Measurements from ENCODE around the gene WDR37.
"Not testable (repeated sequence)": the region's sequence is repeated elsewhere in the genome, so short reads cannot be mapped to it uniquely, and the experiment has no call there.

The WDR37 gene

DNA sequence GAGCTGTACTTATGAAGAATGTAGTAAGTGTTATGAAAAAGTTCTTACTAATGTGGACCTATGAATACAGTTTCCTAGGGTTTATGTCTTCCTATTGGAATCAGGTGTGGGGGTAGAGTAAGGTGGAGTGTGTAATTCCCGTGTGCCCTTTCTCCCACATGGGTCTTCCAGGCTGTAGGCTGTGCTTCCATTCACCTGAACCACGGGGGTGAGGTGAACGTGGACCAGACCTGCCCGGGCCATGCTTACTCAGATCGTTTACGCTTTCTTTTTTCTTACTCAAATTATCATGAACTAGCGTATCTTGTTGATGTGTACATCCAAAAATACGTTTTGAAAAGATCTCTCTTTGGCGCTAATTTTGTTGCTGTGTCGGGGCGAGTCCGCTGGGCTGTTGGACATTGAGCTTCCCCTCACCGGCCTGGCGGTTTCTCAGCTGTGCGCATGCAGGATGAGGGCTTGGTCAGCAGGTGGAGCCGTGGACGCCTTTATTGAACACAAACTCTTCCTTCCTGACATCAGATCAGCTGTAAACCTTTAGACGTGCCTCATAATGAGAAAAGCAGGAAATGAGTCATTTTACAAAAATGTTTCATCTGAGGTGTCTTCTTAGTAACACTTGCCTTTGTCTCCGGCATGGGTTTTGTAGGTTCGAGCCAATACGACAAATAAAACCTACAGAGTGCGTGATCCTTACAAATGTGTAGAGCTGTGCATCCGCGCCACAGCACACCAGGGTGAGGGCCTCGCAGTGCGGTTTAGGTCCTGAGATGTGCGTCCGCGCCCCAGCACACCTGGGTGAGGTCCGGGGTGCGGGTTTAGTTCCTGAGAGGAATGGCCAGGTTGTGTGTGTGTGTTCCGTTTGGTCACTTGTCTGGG is 53.8 kb downstream of the WDR37 start:
- no peak for DNase-seq

DNA sequence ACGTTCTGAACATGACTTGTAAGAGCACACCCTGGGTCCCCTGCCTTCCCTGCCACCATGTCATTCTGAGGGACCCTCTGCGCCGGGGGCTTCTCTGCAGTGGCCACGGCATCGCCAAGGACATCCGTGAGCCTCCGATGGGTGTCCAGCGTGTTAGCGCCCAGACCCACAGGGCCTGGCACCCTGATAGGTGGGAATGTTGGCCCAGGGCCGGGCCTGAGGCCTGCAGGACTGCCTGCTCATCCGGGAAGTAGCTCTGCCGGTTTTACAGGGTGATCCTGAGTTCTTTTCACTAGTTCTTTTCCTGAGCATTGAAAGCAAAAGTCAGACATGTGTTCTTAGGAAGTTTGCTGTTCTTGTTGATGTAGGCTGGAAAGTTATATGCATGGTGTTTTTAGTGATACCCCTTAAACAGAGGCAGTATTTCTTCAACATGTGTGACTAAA is 54.5 kb downstream of the WDR37 start:
- no peak for DNase-seq

GRCh38 chr10:1114315-1114714 is 58.1 kb downstream of the WDR37 start:
- no peak for DNase-seq

- DNase-seq, result no peak
These were observed 58.8 kb downstream of the WDR37 start for GRCh38 chr10:1114719-1115606.

GRCh38 chr10:1115607-1115955 is 59.4 kb downstream of the WDR37 start:
- no peak for DNase-seq

- DNase-seq, result no peak
These were observed 59.9 kb downstream of the WDR37 start for GRCh38 chr10:1116051-1116450.

GRCh38 chr10:1116696-1117280 is 60.6 kb downstream of the WDR37 start:
- no peak for DNase-seq

- DNase-seq, result no peak
These were observed 61.5 kb downstream of the WDR37 start for GRCh38 chr10:1117651-1118050.

DNA sequence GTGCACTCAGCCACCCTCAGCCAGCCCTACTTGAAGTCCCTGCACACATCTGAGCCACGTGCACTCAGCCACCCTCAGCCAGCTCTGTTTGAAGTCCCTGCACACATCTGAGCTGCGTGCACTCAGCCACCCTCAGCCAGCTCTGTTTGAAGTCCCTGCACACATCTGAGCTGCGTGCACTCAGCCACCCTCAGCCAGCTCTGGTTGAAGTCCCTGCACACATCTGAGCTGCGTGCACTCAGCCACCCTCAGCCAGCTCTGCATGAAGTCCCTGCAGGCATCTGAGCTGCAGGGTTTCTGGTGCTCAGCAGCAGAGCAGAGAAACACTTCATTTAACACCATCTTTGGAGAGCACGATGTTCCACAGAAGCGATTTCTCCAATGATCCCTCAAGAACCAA is 62.1 kb downstream of the WDR37 start:
- DNase-seq, result not testable (repeated sequence)

GRCh38 chr10:1119027-1119426 is 62.8 kb downstream of the WDR37 start:
- no peak for DNase-seq

GRCh38 chr10:1119501-1119900 is 63.3 kb downstream of the WDR37 start:
- DNase-seq, result no peak

DNA sequence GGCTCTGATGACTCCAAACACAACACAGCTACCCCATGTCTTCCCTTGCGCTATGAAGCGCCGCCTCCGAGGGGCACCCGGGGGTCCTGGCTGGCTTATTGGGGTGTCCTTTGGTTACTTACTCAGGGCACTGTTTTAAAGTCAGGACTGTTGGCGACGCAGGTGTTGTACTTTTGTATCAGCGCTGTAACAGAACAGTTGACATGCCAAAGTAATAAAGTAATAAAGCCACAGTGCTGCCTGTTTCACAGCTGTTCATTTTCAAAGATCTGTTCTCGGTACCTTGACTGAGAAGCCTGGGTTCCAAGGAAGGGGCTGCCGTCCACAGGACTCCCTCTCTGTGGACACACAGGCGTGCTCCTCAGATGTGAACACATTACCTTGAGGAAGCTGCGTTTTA is 64.1 kb downstream of the WDR37 start:
- no peak for DNase-seq

DNA sequence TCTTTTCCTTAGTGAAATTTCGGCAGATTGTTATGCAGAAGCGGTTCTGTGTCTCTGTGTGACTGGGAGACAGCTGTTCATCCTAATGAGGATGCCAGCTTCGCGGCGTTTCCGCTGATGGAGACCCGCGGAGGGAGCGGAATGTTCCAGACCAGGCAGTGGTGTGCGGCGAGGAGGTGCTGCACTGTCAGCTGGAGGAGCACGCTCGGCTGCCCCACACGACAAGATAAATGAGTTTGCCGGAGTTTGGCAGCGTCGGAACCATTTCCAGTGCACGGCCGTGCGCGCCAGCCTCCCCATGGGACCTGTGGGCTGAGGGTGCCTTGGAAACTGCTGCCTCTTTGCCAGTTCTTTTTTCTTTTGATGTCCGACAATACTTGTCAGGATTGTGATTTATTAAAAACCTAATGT is 64.6 kb downstream of the WDR37 start:
- DNase-seq, result no peak

- DNase-seq, result no peak
These were observed 65.2 kb downstream of the WDR37 start for GRCh38 chr10:1121271-1121970.

- DNase-seq, result no peak
These were observed 66.2 kb downstream of the WDR37 start for GRCh38 chr10:1122349-1122748.

DNA sequence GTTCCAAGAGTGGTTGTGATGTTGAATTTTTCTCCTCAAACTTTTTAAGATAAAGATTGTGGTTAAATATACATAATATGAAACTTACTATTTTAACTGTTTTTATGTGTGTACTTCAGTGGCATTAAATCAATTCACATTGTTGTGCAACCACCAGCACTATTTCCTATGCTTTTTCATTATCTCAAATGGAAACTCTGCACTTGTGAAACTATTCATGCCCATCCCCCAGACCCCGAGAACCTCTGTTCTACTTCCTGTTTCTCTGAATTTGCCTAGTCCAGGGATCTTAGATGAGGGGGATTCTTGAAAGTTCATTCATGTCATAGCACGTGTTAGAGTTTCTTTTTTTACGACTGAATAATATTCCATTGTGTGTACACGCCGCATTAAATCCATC is 67.0 kb downstream of the WDR37 start:
- DNase-seq, result no peak

- no peak for DNase-seq
These were observed 67.8 kb downstream of the WDR37 start for GRCh38 chr10:1123972-1124371.

GRCh38 chr10:1124796-1125195 is 68.6 kb downstream of the WDR37 start:
- DNase-seq, result no peak

DNA sequence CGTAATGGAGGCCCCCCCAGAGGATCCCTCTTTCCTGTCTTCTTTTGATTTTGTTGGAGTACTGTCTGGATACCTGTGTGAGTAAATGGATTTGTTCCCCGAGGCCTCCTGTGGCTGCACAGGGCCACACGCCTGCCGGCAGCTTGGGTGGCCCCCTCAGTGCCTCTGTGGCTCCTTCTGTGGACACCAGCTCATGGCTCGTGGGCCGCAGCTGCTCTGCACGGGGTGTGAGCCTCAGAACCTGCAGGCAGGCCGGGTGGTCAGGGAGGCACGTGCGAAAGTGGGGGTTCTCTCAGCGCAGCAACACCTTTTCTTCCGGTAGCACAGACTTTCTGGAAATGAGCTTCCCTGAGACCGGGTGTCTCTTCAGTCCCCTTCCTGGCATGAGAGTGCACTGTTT is 70.3 kb downstream of the WDR37 start:
- no peak for DNase-seq

DNA sequence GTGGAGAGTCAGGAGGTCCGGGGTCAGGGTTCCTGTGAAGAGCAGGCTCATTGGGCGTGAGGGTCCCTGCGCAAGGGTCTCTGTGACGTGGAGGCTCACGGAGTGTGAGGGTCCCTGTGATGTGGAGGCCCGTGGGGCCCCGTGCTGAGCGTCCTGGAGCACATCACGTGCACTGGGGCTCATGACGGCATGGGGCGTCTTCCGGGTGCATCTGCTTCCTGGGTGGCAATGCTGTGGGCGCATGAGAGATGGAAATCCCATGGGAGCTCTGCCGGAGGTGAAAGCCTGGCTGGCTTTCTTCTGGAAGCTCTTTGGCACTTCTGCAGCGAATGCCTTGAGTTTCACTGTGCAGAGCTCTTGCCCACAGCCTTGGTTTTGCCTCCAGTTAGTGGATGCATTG is 71.4 kb downstream of the WDR37 start:
- DNase-seq, result no peak

- DNase-seq, result no peak
These were observed 71.9 kb downstream of the WDR37 start for GRCh38 chr10:1128115-1128514.

- DNase-seq, result no peak
These were observed 72.5 kb downstream of the WDR37 start for GRCh38 chr10:1128649-1129048.

DNA sequence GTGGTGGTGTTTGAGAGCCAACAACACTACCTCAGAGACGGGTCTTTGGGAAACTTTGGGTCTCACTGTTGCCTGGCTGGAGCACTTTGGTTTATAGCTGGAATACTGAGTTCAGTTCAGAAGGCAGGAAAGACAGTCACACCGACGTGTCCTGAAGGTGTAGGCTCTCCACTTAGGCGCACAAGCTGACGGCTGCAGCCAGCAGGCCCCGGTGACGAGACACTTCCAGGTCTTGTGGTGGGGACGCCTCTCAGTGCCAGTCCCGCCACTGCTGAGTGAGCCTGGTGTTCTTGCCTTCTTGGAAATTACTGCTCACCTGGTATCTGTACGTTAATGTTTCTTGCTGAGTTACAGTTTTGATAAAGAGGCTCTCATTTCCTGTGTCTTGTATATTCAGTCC is 74.0 kb downstream of the WDR37 start:
- DNase-seq, result no peak

All from NCI-H2081 treated with DMSO at 0.1 percent for 48 hours (cell line).